GM12891 (cell line): Measurements from ENCODE around the gene CACTIN.

ENCODE experiments used
- POLR2A ChIP-seq: IDR thresholded peaks from 2 replicates; pipeline ENCODE4 v1.6.1; 2011; ENCODE audit warnings: low read depth, low read length, control low read depth
- POLR2AphosphoS5 ChIP-seq: IDR thresholded peaks from 2 replicates; pipeline ENCODE4 v1.6.1; 2011; ENCODE audit warnings: low read depth, low read length, control low read depth
- POU2F2 ChIP-seq: IDR thresholded peaks from 2 replicates; pipeline ENCODE4 v1.6.1; 2011; ENCODE audit warnings: low read depth, mild to moderate bottlenecking, control low read depth, low read length, moderate library complexity
- SPI1 ChIP-seq: IDR thresholded peaks from 2 replicates; pipeline ENCODE4 v1.6.1; 2011; ENCODE audit warnings: low read depth, low read length, control low read depth
- TAF1 ChIP-seq: IDR thresholded peaks from 2 replicates; pipeline ENCODE4 v1.6.1; 2011; ENCODE audit warnings: low read depth, low read length, control low read depth

DNA sequence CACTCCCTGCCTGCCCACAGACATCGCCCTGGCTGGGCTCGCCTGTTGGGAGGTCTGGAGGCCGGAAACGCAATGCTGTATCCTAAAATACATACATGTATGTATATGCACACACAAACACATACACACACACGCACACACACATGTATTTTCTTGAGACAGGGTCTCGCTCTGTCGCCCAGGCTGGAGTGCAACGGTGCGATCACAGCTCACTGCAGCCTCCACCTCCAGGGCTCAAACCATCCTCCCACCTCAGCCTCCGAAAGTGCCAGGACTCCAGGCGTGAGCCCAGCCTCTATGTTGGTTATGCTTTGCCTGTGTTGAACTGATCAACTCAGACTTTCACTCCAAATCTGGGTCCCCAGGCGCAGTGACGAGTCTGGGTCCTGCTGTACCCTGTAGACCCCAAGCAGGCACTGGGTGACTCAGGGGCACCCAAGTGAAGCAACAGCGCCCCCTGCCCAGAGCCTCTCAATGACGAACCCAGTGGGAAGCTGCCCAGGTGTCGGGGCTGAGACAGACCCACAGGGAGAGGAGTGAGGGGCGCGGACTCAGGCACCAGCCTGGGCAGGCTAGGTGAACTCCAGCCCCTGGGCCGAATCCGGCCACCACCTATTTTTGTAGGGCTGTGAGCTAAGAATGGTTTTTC lies 27.4 kb upstream of the CACTIN start:
- TF ChIP-seq POLR2AphosphoS5: no peak
- TF ChIP-seq TAF1: no peak
- no peak for TF ChIP-seq POLR2A
- no peak for TF ChIP-seq SPI1
- TF ChIP-seq POU2F2: no peak
